Adrenal gland (tissue), 12 donors: ENCODE results near the gene DYDC1. TPM values are rescaled to one million over a fixed set of nuclear protein-coding genes. Genes with fewer than 3 reads are reported as not detected.

Experiments used
- DNase-seq, 7 donors: peaks; one replicate each; pipeline ENCODE4 v3.0.0-alpha.2; 2019 to 2020
- H3K27ac ChIP-seq, 5 donors: fragments of 200-600 bp; sonication (generic) in 4 of 5; 1 replicate in 3 of 5; 2 replicates in 2 of 5; pipeline versions ENCODE4 v1.5.1 to v1.8.0; 2016 to 2020; ENCODE audit warnings: mild to moderate bottlenecking in 1 of 5
- H3K27me3 ChIP-seq: fragments of 200-600 bp; 2 replicates; pipeline ENCODE4 v1.8.0; 2021
- H3K36me3 ChIP-seq, 2 donors: fragments of 200-600 bp; replicated peaks in 1 of 2; 1 replicate in 1 of 2; 2 replicates in 1 of 2; pipeline versions ENCODE4 v1.5.1 to v1.8.0; 2018 to 2022
- H3K4me1 ChIP-seq, 2 donors: fragments of 200-600 bp; replicated peaks in 1 of 2; 1 replicate in 1 of 2; 2 replicates in 1 of 2; pipeline versions ENCODE4 v1.5.1 to v1.8.0; 2018 to 2021
- H3K4me3 ChIP-seq, 4 donors: fragments of 200-600 bp; sonication (generic) in 3 of 4; one replicate each; pipeline ENCODE4 v1.5.1; 2016 to 2018
- H3K9me3 ChIP-seq, 3 donors: fragments of 200-600 bp; sonication (generic) in 1 of 3; replicated peaks in 1 of 3; 1 replicate in 2 of 3; 2 replicates in 1 of 3; pipeline versions ENCODE4 v1.5.1 to v1.8.0; 2016 to 2021
- CTCF ChIP-seq, 6 experiments: fragments of 450-650 bp in 4 of 6; fragments of 200-600 bp in 2 of 6; sonication (generic) in 1 of 6; IDR thresholded peaks; 1 replicate in 5 of 6; 2 replicates in 1 of 6; pipeline versions ENCODE4 v1.5.1 to v1.8.0; 2016 to 2021; ENCODE audit warnings: antibody characterized with exemption in 6 of 6, mild to moderate bottlenecking in 2 of 6, moderate library complexity in 1 of 6
- POLR2A ChIP-seq, 2 donors: fragments of 450-650 bp; IDR thresholded peaks; one replicate each; pipeline ENCODE4 v1.6.1; 2017; ENCODE audit warnings: antibody characterized with exemption in 2 of 2, mild to moderate bottlenecking in 2 of 2, moderate library complexity in 1 of 2
- WGBS, 4 donors: extraction: QIAGEN DNeasy Blood & Tissue Kit in 2 of 4; methylation state at CpG; one replicate each; pipeline versions ENCODE4 v1.1.5 to v1.1.7; 2013 to 2017; 5-methylcytosine and 5-hydroxymethylcytosine counted together
- intact Hi-C, 2 donors: fragments of 100-400 bp; cut with DNase I; formaldehyde crosslinking; loops; one replicate each; pipeline versions ENCODE4 v1.14.1 to v1.15.0; 2022 to 2023
- polyA plus RNA-seq, 3 donors: library from polyadenylated mRNA; stranded (reverse); fragments of 200-250 nt in 2 of 3; fragments of 350-450 nt in 1 of 3; fragmentation: Illumina TruSeq in 1 of 3; extraction: RNeasy Lipid Tissue Mini Kit (QIAGEN cat#74804) in 1 of 3; gene quantifications; one replicate each; pipeline ENCODE4 v1.2.3, GENCODE V29; 2013 to 2014
- total RNA-seq, 9 donors: library from RNA; depleted of rRNA in 4 of 9; stranded (reverse); fragments of >200 nt in 4 of 9; fragments of 120-200 nt in 1 of 9; fragmentation: NEBNext Ultra II Directional in 1 of 9; extraction: Animal tissue kit (Norgen Biotek cat#: 25700) in 1 of 9; gene quantifications; one replicate each; pipeline versions ENCODE4 v1.1.0 to v1.2.4, GENCODE V29; 2013 to 2023
- donor health status: healthy with polysubstance abuse.
- donor health status: Bipolar disorder and iron deficiency.
- donor health status: DM: yes; HTN: yes; CAD: no.
- donor health status: DM: no; HTN: no; CAD: no.
- donor health status: DM: no; HTN: no; CAD: no.
- donor health status: DM: yes; HTN: yes; CAD: no.

Gene DYDC1
- total and polyA plus RNA-seq, 12 donors: not detected

GRCh38 chr10:80400136-80400804, 43.7 kb upstream of the DYDC1 start:
- 69 to 73% (median 72%) methylated on average over 7 to 8 of the region's 8 CpGs for WGBS, 4 donors

GRCh38 chr10:80397014-80397413, 40.5 kb upstream of the DYDC1 start:
- Histone ChIP-seq H3K9me3 (no peaks in the 10 kb centered on the region), H3K27ac (no peak overlapping the region), H3K4me3 (no peak overlapping the region), H3K27me3 (no peaks in the 10 kb centered on the region), H3K36me3 (no peaks in the 10 kb centered on the region), H3K4me1 (no peaks in the 10 kb centered on the region)
- no peak for DNase-seq
- TF ChIP-seq CTCF (IDR thresholded peaks at IDR 0.05) (no peak), POLR2A (IDR thresholded peaks at IDR 0.05) (no peak)
- intact Hi-C loops: no loop called here
- 81 to 96% (median 86%) methylated on average over 2 of the region's 2 CpGs for WGBS, 4 donors

More at GRCh38 chr10:80400136-80400804, 43.7 kb upstream of the DYDC1 start:
- no peak overlapping the region for H3K27ac ChIP-seq
- no peak overlapping the region for H3K4me3 ChIP-seq
- intact Hi-C loops: no loop called here
- no peaks in the 10 kb centered on the region for H3K27me3 ChIP-seq
- H3K9me3 ChIP-seq: no peaks in the 10 kb centered on the region
- no peaks in the 10 kb centered on the region for H3K36me3 ChIP-seq
- TF ChIP-seq POLR2A (IDR thresholded peaks at IDR 0.05): no peak
- no peak for TF ChIP-seq CTCF (IDR thresholded peaks at IDR 0.05)
- H3K4me1 ChIP-seq: no peaks in the 10 kb centered on the region
- no peak for DNase-seq

- Histone ChIP-seq H3K27me3 (no peaks in the 10 kb centered on the region), H3K9me3 (no peaks in the 10 kb centered on the region), H3K36me3 (no peaks in the 10 kb centered on the region), H3K4me1 (no peaks in the 10 kb centered on the region), H3K4me3 (no peak overlapping the region), H3K27ac (no peak overlapping the region)
- no peak for DNase-seq
- intact Hi-C loops: no loop called here
- WGBS, 4 donors: 54 to 77% (median 63%) methylated on average over 2 of the region's 2 CpGs
- TF ChIP-seq CTCF (IDR thresholded peaks at IDR 0.05) (no peak), POLR2A (IDR thresholded peaks at IDR 0.05) (no peak)
Observed at GRCh38 chr10:80394358-80394916, 37.9 kb upstream of the DYDC1 start.

- no peak for DNase-seq
- no peak overlapping the region for H3K27ac ChIP-seq
- no peak overlapping the region for H3K4me3 ChIP-seq
- H3K9me3 ChIP-seq: no peaks in the 10 kb centered on the region
- H3K4me1 ChIP-seq: peaks cover 5 to 8% of the 10 kb centered on the region in 2 donors
- no peaks in the 10 kb centered on the region for H3K27me3 ChIP-seq
- 68 to 80% (median 74%) methylated on average over 6 of the region's 6 CpGs for WGBS, 4 donors
- no peaks in the 10 kb centered on the region for H3K36me3 ChIP-seq
- no peak for TF ChIP-seq POLR2A (IDR thresholded peaks at IDR 0.05)
- no peak for TF ChIP-seq CTCF (IDR thresholded peaks at IDR 0.05)
- intact Hi-C loops: no loop called here
Observed at GRCh38 chr10:80392250-80392649, 35.7 kb upstream of the DYDC1 start.
